LNCAP (cell line): Measurements from ENCODE around the gene HYCC2.

ENCODE experiments used
- TF ChIP-seq, protein P1 (sequence below): fragments of 450-650 bp; IDR thresholded peaks from 2 replicates; pipeline ENCODE4 v1.5.1; 2017; ENCODE audit warnings: mild to moderate bottlenecking

The HYCC2 gene

DNA sequence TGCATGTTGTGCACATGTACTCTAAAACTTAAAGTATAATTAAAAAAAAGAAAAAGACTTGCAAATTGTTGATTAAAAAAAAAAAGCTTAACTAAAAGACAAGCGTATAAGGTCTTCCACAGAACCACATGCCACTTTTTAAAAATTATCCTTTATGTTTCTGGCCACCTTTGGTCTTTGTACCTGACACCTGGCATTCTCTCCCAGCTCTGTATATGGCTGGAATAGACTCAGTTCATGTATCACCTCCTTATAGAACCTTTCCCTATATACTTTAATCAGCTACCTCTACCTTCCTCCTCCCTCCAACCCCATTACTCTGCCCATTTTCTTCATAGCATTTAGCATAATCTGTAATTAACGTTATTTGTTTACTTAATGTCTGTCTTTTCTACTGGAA, 32.6 kb downstream of the HYCC2 start:
- TF ChIP-seq, protein P1, sequence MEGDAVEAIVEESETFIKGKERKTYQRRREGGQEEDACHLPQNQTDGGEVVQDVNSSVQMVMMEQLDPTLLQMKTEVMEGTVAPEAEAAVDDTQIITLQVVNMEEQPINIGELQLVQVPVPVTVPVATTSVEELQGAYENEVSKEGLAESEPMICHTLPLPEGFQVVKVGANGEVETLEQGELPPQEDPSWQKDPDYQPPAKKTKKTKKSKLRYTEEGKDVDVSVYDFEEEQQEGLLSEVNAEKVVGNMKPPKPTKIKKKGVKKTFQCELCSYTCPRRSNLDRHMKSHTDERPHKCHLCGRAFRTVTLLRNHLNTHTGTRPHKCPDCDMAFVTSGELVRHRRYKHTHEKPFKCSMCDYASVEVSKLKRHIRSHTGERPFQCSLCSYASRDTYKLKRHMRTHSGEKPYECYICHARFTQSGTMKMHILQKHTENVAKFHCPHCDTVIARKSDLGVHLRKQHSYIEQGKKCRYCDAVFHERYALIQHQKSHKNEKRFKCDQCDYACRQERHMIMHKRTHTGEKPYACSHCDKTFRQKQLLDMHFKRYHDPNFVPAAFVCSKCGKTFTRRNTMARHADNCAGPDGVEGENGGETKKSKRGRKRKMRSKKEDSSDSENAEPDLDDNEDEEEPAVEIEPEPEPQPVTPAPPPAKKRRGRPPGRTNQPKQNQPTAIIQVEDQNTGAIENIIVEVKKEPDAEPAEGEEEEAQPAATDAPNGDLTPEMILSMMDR, result no peak

DNA sequence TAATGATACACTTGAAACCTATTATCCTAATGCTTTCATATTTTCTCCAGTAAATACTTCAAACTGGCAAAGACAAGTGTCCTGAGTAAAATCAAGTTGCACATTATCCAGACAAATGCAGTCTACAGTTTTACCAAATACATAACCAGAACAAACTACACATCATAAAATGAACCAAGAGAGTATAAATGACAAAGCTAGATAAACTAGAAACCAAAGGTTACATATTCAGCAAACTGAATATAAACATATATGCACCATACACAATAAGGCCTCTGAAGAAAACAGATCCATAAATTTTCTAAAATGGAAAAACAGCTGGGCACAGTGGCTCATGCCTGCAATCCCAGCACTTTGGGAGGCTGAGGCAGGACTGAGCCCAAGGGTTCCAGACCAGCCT, 47.0 kb downstream of the HYCC2 start:
- TF ChIP-seq, protein P1, result no peak

DNA sequence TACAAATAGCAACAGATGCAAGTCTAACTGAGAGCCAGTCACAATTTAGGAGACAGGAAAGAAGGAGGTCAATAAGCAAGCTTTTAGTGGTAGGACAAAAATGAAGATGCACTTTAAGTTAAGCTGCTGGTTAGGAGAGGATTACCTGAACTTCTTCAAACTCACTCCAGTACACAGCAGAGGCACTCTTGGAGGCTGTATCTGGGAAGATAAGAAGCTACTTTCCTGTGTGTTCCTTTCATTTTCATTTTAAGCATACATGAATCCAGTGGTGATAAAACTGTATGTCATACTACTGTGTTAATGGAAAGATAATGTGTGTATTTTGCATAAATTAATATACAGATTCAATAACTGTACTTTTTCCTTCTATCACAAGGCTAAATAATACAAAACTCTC, 49.6 kb downstream of the HYCC2 start:
- TF ChIP-seq, protein P1, result no peak
